HCT116 (cell line): ENCODE results near the gene SND1. TPM values are rescaled to one million over a fixed set of nuclear protein-coding genes. Genes with fewer than 3 reads are reported as not detected.

Experiments used
- ATAC-seq: fragments of 200-7000 bp; cut with Tn5 transposase; 2 replicates; pipeline ENCODE4 v1.9.1; 2020; ENCODE audit warnings: mild to moderate bottlenecking, moderate library complexity
- BruUV-seq: library from RNA; stranded (reverse); fragments of 400-500 nt; replicated peaks from 2 replicates; lab custom pipeline; 2021; lab: Mats Ljungman, UMichigan
- CTCF ChIA-PET: fragments of 300-600 bp; sonication (Branson Sonifier 250); formaldehyde crosslinking; loops from one replicate; lab custom pipeline; 2021; ENCODE audit warnings: antibody characterized with exemption; lab: Charles Lee
- POLR2A ChIA-PET: fragments of 300-600, 350-600 bp; sonication (Branson Sonifier 250); formaldehyde crosslinking; loops from one replicate; lab custom pipeline; 2021; ENCODE audit warnings: antibody characterized with exemption; lab: Charles Lee
- RAD21 ChIA-PET, 2 experiments: fragments of 300-600 bp; sonication (Branson Sonifier 250); formaldehyde crosslinking; loops; one replicate each; lab custom pipeline; 2023; ENCODE audit warnings: low total read pairs in 2 of 2; ENCODE audit not compliant: uncharacterized antibody in 2 of 2, unreplicated experiment in 2 of 2, low non-redundant PET in 1 of 2; lab: Charles Lee
- DNase-seq: peaks from one replicate; pipeline ENCODE4 v3.0.0-alpha.2; 2010; ENCODE audit warnings: low read depth, low spot score
- H2AFZ ChIP-seq: fragments of 200-600 bp; shearing (Covaris generic), sonication (generic); 2 replicates; pipeline ENCODE4 v1.6.1; 2017; ENCODE audit warnings: low read depth, mixed run types, mixed read lengths, antibody characterized with exemption, low read length; ENCODE audit not compliant: poor library complexity, severe bottlenecking
- H3K27ac ChIP-seq: 2 replicates; pipeline ENCODE4 v1.5.1; 2012; ENCODE audit warnings: low read depth, low read length
- H3K27me3 ChIP-seq: fragments of 200-600 bp; sonication (generic); 2 replicates; pipeline ENCODE4 v1.6.1; 2016; ENCODE audit warnings: mixed run types, low read length, mixed read lengths; ENCODE audit not compliant: insufficient read depth
- H3K36me3 ChIP-seq, 2 experiments: fragments of 200-500 bp in 1 of 2; fragments of 200-600 bp in 1 of 2; sonication (Bioruptor generic) in 1 of 2; sonication (generic) in 1 of 2; 2 replicates each; pipeline versions ENCODE4 v1.5.1 to v1.6.1; 2014 to 2016; ENCODE audit warnings: low read length in 2 of 2, inconsistent platforms in 1 of 2, mixed read lengths in 1 of 2, mixed run types in 1 of 2; ENCODE audit not compliant: insufficient read depth in 2 of 2, control insufficient read depth in 1 of 2
- H3K4me1 ChIP-seq, 2 experiments: fragments of 200-600 bp in 1 of 2; sonication (generic) in 1 of 2; 2 replicates each; pipeline versions ENCODE4 v1.5.1 to v1.6.1; 2012 to 2017; ENCODE audit warnings: low read length in 2 of 2, inconsistent platforms in 1 of 2, mild to moderate bottlenecking in 1 of 2, mixed read lengths in 1 of 2, mixed run types in 1 of 2, moderate library complexity in 1 of 2; ENCODE audit not compliant: insufficient read depth in 2 of 2, control insufficient read depth in 1 of 2
- H3K4me2 ChIP-seq: fragments of 200-600 bp; sonication (generic); 2 replicates; pipeline ENCODE4 v1.6.1; 2017; ENCODE audit warnings: mixed run types, low read length, mixed read lengths
- H3K4me3 ChIP-seq, 2 experiments: fragments of 200-600 bp in 1 of 2; sonication (generic) in 1 of 2; replicated peaks in 1 of 2; 2 replicates each; pipeline ENCODE4 v1.5.1; 2011 to 2016; ENCODE audit warnings: low read length in 2 of 2, control low read depth in 1 of 2, low read depth in 1 of 2, mild to moderate bottlenecking in 1 of 2, mixed read lengths in 1 of 2, mixed run types in 1 of 2
- H3K79me2 ChIP-seq: fragments of 200-600 bp; sonication (generic); 2 replicates; pipeline ENCODE4 v1.6.1; 2017; ENCODE audit warnings: mild to moderate bottlenecking, mixed run types, low read length, moderate library complexity, mixed read lengths; ENCODE audit not compliant: insufficient read depth
- H3K9ac ChIP-seq: fragments of 200-600 bp; sonication (generic); 2 replicates; pipeline ENCODE4 v1.6.1; 2016; ENCODE audit warnings: low read length, mixed read lengths
- H3K9me2 ChIP-seq: fragments of 200-600 bp; sonication (generic), shearing (Covaris generic); 2 replicates; pipeline ENCODE4 v1.6.1; 2017; ENCODE audit warnings: mixed run types, mild to moderate bottlenecking, moderate library complexity; ENCODE audit not compliant: insufficient read depth
- H3K9me3 ChIP-seq, 2 experiments: fragments of 200-500 bp in 1 of 2; fragments of 200-600 bp in 1 of 2; sonication (Bioruptor generic) in 1 of 2; sonication (generic) in 1 of 2; 2 replicates each; pipeline ENCODE4 v1.6.1; 2014 to 2017; ENCODE audit warnings: low read length in 2 of 2, mixed read lengths in 2 of 2, inconsistent platforms in 1 of 2, low read depth in 1 of 2, mild to moderate bottlenecking in 1 of 2, mixed run types in 1 of 2, moderate library complexity in 1 of 2; ENCODE audit not compliant: control insufficient read depth in 1 of 2, insufficient read depth in 1 of 2
- H4K20me1 ChIP-seq: fragments of 200-600 bp; sonication (generic), shearing (Covaris generic); 2 replicates; pipeline ENCODE4 v1.6.1; 2017; ENCODE audit warnings: mixed run types, mild to moderate bottlenecking, moderate library complexity; ENCODE audit not compliant: insufficient read depth
- ATF3 ChIP-seq: IDR thresholded peaks from 2 replicates; pipeline ENCODE4 v1.6.1; 2012
- CTCF ChIP-seq, 3 experiments: fragments of 200-600 bp in 1 of 3; sonication (generic) in 1 of 3; IDR thresholded peaks in 2 of 3; conservative IDR thresholded peaks in 1 of 3; 2 replicates each; pipeline ENCODE4 v1.5.1; 2012 to 2017; ENCODE audit warnings: low read depth in 2 of 3, low read length in 2 of 3, antibody characterized with exemption in 1 of 3, borderline replicate concordance in 1 of 3, control low read depth in 1 of 3, mild to moderate bottlenecking in 1 of 3, mixed read lengths in 1 of 3, mixed run types in 1 of 3, moderate library complexity in 1 of 3; ENCODE audit not compliant: insufficient read depth in 1 of 3
- EGR1 ChIP-seq: IDR thresholded peaks from 2 replicates; pipeline ENCODE4 v1.6.1; 2012; ENCODE audit warnings: low read depth
- EZH2 ChIP-seq: fragments of 200-600 bp; sonication (generic); IDR thresholded peaks from 2 replicates; pipeline ENCODE4 v1.6.1; 2017; ENCODE audit warnings: antibody characterized with exemption, mixed run types
- POLR2AphosphoS5 ChIP-seq: IDR thresholded peaks from 2 replicates; pipeline ENCODE4 v1.6.1; 2011; ENCODE audit warnings: mild to moderate bottlenecking, low read depth, low read length, moderate library complexity
- RAD21 ChIP-seq: IDR thresholded peaks from 2 replicates; pipeline ENCODE4 v1.6.1; 2012; ENCODE audit warnings: low read depth, mild to moderate bottlenecking
- REST ChIP-seq: IDR thresholded peaks from 2 replicates; pipeline ENCODE4 v1.6.1; 2012; ENCODE audit warnings: low read depth
- SP1 ChIP-seq: IDR thresholded peaks from 2 replicates; pipeline ENCODE4 v1.6.1; 2012; ENCODE audit warnings: low read depth
- SRF ChIP-seq: IDR thresholded peaks from 2 replicates; pipeline ENCODE4 v1.6.1; 2012; ENCODE audit warnings: low read depth
- TCF7L2 ChIP-seq: IDR thresholded peaks from 2 replicates; pipeline ENCODE4 v1.7.0; 2011; ENCODE audit warnings: borderline replicate concordance, inconsistent platforms; ENCODE audit not compliant: insufficient read depth, insufficient read length; ENCODE audit errors: extremely low read depth
- YY1 ChIP-seq: IDR thresholded peaks from 2 replicates; pipeline ENCODE4 v1.6.1; 2011; ENCODE audit warnings: low read length, low read depth, moderate library complexity, mild to moderate bottlenecking; ENCODE audit not compliant: insufficient replicate concordance; ENCODE audit errors: extremely low read depth
- ZBTB33 ChIP-seq: IDR thresholded peaks from 2 replicates; pipeline ENCODE4 v1.6.1; 2011; ENCODE audit warnings: mild to moderate bottlenecking, low read length, moderate library complexity; ENCODE audit not compliant: insufficient replicate concordance; ENCODE audit errors: extremely low read depth
- ZFX ChIP-seq: fragments of 450-650 bp; IDR thresholded peaks from 2 replicates; pipeline ENCODE4 v1.6.1; 2017
- intact Hi-C: fragments of 100-400 bp; cut with micrococcal nuclease; formaldehyde crosslinking; loops from 2 replicates; pipeline ENCODE4 v1.10.0; 2022
- total RNA-seq: library from RNA; stranded (reverse); gene quantifications from one replicate; pipeline ENCODE4 v1.2.1, GENCODE V29; 2021; ENCODE audit not compliant: unreplicated experiment

Gene SND1
- total RNA-seq, 1 experiment from 2014 or later, result 169 TPM

GRCh38 chr7:127859330-127859729 lies 207.3 kb downstream of the SND1 start:
- no peak for ATAC-seq
- no peak overlapping the region for H3K4me3 ChIP-seq
- no peaks in the 10 kb centered on the region for H3K27me3 ChIP-seq
- H4K20me1 ChIP-seq, result peaks cover 5% of the 10 kb centered on the region; the same call in 1 of the 2 replicates
- ChIA-PET POLR2A (no interaction called here), RAD21 (no interaction called here), CTCF (no interaction called here)
- no TSS peak for BruUV-seq
- H2AFZ ChIP-seq, result no peak overlapping the region
- TF ChIP-seq EZH2 (no peak), ZFX (no peak), REST (no peak), EGR1 (no peak), YY1 (no peak), SRF (no peak), ATF3 (no peak), RAD21 (no peak), TCF7L2 (no peak), POLR2AphosphoS5 (no peak), CTCF (IDR thresholded peaks at IDR 0.05 in 2 of 3, conservative IDR thresholded peaks at IDR 0.05 in 1 of 3; ENCODE audit: borderline replicate concordance in 1 of 3, insufficient read depth in 1 of 3, low read depth in 2 of 3, low read length in 2 of 3) (no peak), ZBTB33 (no peak), SP1 (no peak)
- H3K4me1 ChIP-seq, result no peaks in the 10 kb centered on the region
- no peaks in the 10 kb centered on the region for H3K9me2 ChIP-seq
- H3K36me3 ChIP-seq, result no peaks in the 10 kb centered on the region
- no peak for DNase-seq
- no peak overlapping the region for H3K9ac ChIP-seq
- peaks cover 16% of the 10 kb centered on the region; the same call in 1 of the 2 replicates for H3K79me2 ChIP-seq
- no peaks in the 10 kb centered on the region for H3K9me3 ChIP-seq
- intact Hi-C loops, result no loop called here
- H3K4me2 ChIP-seq, result no peak overlapping the region
- no peak overlapping the region for H3K27ac ChIP-seq
